ENCODE measurements around the gene RNF112.

DNA sequence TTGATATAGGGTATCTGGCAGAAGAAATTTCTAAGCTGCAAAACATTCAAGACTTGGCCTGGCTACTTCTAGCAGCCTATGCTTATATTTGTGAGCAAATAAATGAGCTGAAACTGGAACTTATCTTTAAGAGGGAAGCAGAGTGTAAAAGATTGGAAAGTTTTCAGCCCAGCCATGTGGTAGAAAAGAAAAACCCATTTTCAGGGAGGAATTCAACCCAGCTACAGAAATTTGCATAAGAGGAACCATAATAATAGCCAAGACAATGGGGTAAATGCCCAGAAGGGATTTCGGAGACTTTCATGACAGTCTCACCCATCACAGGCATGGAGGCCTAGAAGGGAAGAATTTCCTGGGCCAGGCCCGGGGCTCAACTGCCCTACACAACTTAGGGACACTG is 31.7 kb downstream of the RNF112 start:
- TF ChIP-seq TAF1 (IDR thresholded peaks at IDR 0.05; ENCODE audit: borderline replicate concordance, low read depth, low read length) (no peak), POLR2A (IDR thresholded peaks at IDR 0.05; ENCODE audit: low read depth, low read length) (no peak)

Data from GM12892 (cell line).